HT-29 (cell line): Measurements from ENCODE around the gene SORCS2. TPM values are rescaled to one million over a fixed set of nuclear protein-coding genes. Genes with fewer than 3 reads are reported as not detected.

ENCODE experiments used
- DNase-seq: peaks from one replicate; pipeline ENCODE4 v3.0.0-alpha.2; 2015; ENCODE audit warnings: low spot score
- total RNA-seq: library from RNA; depleted of rRNA; stranded (reverse); fragments of >200 nt; shearing (Covaris generic); gene quantifications from 2 replicates; pipeline ENCODE4 v1.2.3, GENCODE V29; 2014

SORCS2 gene
- total RNA-seq, 1 experiment from 2014 or later: not detected

DNA sequence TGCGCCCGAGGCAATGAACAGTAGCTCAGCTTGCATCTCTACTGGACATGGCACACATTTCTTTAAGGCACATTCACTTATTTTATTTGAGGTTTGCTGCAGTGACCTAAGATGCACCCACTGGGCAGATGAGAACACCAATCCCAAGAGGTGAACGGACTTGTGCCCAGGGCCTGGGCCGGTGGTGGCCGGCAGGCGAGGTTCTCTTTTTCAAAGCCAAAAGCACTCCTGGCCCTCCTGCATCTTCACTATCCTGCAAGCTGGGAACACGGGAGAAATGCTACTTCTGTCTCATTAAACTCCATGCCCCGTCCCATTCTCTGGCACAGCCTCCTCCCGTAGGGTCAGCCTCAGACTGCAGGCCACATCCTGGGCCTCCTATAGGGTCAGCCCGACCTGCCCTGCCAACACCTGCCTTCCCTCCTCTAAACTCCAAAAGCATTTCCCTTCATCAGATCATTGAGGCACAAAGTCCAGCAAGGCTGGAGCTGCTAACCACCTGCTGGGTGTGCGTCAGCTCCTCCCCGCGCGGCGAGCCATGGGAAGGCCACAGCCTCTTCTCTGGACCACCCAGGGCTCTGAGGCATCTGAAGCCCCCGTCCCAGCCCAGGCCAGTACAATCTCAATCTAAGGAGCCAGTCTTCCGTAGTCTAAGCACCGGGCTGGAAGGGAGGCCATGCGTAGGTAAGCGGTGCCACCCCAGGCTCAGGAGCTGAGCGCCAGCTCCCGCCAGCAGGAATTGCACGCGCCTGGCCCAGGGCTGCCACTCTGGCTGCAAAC lies 581.3 kb downstream of the SORCS2 start:
- DNase-seq: no peak

DNA sequence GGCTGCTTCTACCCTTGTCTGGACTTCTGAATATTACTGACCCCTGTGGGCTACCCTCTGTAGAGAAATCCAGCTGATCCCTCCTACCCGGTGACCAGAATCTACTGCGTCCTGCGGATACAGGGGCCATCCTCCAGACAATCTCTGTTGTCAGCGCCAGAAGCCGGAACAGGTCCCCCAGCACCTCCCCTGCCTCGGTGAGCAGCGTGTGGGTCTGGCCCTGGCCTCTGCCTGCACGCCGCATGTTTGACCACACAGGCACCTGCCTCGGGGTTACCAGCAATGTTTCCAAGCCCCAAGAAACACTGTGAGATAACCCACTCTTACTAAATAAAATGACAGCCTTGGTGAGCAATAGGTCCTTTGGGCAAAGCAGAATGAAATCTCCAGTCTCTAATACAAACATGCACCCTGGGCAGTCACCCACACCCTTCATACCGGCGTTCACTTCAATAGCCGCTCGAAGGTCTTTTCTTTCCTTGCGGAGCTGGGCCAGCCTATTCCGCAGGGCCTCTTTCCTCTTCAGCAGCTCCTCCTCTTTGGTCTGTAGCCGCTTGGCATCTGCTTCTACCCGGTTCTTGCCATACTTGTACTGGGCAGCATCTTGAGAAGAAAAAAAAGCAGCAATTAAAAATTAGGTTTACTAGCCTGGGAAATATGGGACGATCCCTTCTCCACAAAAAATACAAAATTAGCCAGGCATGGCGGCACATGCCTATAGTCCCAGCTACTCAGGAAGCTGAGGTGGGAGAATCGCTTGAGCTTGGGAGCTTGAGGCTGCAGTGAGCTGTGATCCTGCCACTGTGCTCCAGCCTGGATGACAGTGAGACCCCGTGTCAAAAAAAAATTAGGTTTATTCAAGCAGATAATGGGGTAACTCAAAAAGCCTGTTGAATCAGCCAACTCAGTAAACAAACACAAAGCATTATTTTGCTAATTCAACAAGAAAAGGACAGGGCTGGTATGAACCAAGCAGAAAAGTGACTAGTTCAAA lies 582.3 kb downstream of the SORCS2 start:
- DNase-seq: no peak

DNA sequence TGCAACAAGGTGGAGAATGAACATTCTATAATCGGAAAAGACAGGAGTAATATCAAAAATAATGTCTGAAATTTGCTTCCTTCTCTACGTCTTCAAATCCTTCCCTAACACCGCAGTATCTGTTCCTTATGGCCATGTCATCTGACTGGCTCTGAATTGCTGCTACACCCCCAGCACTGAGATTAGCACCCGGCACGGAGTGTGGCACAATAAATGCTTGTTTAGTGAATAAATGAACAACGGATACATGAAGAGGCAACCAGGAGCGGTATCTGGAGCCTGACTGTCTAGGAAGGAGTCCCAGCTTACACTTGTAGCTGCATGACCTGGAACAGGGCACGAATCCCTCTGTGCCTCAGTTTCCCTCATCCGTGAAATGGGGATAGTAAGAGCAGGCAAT lies 583.1 kb downstream of the SORCS2 start:
- no peak for DNase-seq

DNA sequence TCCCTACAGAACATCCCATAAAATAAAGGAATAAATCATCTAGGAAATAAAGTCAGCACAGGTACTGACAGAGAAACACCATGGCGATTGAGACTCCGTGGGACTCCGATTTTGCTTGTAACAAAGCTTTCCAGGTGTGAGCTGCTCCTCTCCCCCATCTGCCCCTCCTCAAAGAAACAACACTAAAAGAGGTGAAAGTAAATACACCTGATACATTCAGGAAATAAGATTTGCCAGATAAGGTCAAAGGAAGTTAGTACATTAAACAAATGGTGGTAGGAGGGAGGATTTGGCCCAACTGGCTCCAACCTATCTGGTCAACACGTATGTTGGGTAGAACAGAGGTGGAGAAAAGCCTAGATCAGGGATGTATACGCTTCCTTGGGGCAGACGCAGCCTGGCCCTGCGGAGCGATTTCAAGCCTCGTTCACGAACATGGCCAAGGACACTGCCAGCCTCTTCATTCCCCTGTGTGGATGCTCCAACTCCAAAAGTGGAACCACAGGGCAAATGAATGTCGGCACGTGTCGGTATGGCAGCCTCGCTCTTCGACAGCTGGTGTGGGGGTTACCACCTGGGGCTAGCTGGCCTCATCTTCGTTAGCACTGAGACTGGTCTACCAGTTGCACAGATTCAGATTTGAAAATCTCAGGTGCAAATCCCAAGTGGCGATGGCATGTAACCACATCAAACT lies 584.8 kb downstream of the SORCS2 start:
- no peak for DNase-seq

GRCh38 chr4:7777871-7778509 lies 585.7 kb downstream of the SORCS2 start:
- no peak for DNase-seq

GRCh38 chr4:7778510-7779431 lies 586.4 kb downstream of the SORCS2 start:
- DNase-seq: no peak

- no peak for DNase-seq
Observed at GRCh38 chr4:7779432-7779768, 587.1 kb downstream of the SORCS2 start.

GRCh38 chr4:7780751-7781348 lies 588.5 kb downstream of the SORCS2 start:
- DNase-seq: no peak

GRCh38 chr4:7781366-7781765 lies 589.0 kb downstream of the SORCS2 start:
- no peak for DNase-seq

DNA sequence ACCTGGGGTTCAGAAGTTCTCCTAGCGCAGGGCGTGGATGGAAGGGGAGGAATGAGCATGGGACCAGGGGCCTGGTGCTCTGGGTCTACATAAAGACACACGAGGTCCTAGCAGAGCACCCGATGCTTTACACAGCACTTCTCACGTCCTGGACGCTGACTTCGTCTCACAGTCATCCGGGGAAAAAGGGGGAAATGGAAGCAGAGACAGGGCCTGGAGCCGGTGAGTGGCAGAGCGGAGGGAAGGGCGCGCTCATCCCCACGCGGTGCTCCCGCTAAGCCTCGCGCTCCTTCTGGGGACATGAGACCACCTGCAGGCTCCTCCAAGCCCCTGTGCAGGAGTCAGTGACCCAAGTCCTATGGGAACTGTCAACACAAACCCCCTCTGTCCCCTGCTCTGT lies 589.7 kb downstream of the SORCS2 start:
- DNase-seq: no peak

GRCh38 chr4:7782783-7783182 lies 590.4 kb downstream of the SORCS2 start:
- DNase-seq: no peak

DNA sequence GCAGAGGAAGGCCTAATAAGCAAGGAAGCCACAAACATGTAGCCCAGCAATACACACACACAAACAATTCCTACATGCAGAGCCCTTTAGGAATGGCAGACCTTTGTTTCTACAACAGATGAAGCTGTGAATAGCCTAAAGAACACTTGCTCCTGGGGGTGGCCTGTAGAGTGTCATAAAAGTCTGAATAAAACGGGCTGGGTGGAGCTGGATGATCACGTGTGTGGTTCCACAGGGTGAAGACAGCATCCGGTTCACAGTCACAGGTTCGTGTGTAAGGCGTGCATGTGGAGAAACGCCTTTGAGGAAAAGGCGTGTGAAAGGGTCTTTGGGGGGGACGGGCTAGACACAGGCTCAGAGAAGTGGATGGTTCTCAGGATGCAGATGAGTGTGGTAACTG lies 591.2 kb downstream of the SORCS2 start:
- no peak for DNase-seq

DNA sequence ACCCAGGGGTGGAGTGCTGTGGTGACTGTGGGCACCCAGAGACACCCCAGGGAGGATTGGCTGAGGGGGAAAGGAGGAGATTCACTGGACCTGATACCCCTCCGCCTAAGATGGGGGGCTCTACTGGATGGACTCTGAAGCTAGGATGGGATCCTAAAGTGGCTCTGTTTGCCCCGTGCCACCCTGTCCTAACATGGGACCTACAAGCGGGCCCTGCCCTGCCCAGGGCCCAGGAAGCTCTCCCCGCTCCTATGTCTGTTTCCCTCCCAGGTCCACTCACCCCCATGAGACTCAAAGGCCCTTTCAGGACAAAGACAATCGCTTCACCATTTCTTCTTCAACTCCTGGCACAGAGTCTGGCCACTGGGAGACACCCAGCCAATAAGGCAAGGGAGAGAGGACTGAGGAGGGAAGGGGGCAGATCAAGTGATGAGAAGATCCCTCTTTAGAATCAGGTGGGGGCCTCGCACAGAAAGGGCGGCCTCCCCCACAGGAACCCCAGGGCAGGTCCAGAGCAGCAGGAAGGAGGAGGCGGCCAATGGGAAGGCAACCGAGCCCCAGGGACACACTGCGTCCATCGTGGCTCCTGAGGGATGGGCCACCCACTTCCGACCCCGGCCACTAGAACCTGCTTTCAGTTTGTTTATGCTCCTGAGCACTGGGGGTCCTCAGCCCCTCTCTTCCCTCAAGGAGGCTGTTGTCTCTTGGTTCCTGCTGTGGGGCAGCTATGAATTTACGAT lies 592.0 kb downstream of the SORCS2 start:
- no peak for DNase-seq

DNA sequence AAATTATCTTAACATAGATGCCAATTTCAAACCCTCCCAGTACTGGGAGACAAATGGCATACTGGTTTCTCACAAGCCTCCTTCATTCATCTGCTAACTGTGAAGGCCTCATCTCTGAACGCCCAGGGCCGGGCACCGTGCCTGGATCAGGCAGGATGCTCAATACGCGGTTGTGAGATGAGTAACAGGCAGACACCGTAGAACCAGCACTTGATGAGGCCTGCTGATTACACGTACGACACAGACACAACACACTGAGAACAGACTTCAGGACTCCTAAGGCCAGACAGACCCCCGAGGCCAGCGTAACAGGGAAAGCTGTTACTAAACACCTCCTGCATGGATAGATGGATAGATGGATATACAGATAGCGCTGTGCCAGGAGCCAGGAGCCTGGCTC lies 592.7 kb downstream of the SORCS2 start:
- DNase-seq: no peak

DNA sequence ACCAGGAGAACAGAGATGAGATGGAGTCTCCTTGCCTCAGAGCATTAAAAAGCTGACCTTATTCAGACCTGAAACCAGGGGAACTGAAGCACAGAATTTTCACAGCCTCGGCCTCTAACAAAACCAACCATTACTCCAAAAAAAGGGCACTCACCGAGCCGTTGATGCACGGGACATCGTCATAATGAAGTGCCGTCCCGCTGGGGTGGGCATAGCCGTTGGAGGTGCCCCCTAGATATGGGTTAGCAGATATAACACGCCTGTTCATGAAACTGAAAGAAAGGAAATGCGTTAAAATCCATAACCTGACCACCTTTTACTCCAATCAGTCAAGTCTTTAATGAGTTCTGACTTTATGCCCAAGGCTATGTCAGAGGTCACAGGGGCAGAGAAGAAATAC lies 593.7 kb downstream of the SORCS2 start:
- DNase-seq: no peak

DNA sequence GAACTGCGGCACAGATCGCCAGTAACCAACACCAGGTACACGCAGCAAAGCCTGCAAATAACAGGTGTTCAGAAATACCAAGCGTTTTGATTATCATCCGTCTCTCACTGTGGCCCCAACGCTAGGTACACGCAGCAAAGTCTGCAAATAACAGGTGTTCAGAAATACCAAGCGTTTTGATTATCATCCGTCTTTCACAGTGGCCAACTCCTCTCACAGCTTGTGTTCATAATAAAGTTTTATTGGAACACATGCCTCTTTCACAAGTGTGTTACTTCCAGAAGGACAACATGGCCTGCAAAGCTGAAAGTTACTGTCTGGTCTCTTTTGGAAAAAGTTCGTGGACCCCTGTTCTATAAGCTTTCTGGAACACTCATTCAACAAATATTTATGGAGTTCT lies 594.2 kb downstream of the SORCS2 start:
- no peak for DNase-seq

DNA sequence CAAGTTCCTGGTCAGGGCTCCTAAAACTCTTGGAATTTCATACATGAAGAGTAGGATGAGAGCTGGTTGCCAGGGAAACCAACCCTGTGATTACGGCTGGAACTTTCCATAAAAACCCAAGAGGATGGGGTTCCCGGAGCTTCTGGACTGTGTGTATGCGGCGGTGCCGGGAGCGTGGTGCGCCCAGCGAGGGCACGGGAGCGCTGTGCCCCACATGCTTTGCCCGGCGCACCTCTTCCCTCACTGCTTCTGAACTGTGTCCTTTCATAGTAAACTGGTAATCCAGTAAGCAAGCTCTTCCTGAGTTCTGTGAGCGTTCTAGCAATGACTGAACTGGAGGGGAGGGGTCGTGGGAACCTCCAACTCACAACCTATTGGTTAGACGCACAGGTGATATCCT lies 594.7 kb downstream of the SORCS2 start:
- DNase-seq: no peak

- no peak for DNase-seq
Observed at GRCh38 chr4:7787681-7788141, 595.4 kb downstream of the SORCS2 start.

DNA sequence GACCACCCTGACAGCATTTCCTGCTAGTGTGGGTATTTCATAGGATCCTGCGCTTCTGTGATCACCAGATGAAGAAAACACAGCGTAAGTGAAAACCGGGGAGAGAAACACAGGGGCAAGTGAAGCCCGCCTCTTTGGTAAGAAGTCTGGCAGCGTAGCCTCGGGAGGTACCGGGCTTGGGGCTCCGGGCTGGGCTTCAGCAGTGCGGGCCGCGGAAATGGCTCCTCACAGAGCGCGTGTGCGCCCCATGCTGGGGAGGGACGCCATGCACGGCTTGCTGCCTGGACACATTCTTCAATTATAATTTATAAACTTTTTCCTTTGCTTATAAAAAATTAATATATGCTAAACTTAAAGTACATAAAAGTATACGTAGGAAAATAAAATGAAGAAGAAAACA lies 595.9 kb downstream of the SORCS2 start:
- DNase-seq: no peak
